Inflammatory macrophage treated with lipopolysaccharide for 4 hours (primary cell): ENCODE measurements around the gene UROC1.

Experiments
- DNase-seq: peaks from one replicate; pipeline ENCODE4 v3.0.0-alpha.2; 2020

Gene UROC1

GRCh38 chr3:126459111-126459762 lies 58.3 kb downstream of the UROC1 start:
- no peak for DNase-seq

GRCh38 chr3:126456766-126457388 lies 60.7 kb downstream of the UROC1 start:
- DNase-seq, result no peak

GRCh38 chr3:126456211-126456610 lies 61.4 kb downstream of the UROC1 start:
- no peak for DNase-seq

GRCh38 chr3:126454437-126455198 lies 63.0 kb downstream of the UROC1 start:
- no peak for DNase-seq

- no peak for DNase-seq
Measured at GRCh38 chr3:126454025-126454424, 63.5 kb downstream of the UROC1 start.

GRCh38 chr3:126452213-126452612 lies 65.4 kb downstream of the UROC1 start:
- DNase-seq, result no peak

- no peak for DNase-seq
Measured at GRCh38 chr3:126451511-126451910, 66.1 kb downstream of the UROC1 start.

GRCh38 chr3:126450744-126451143 lies 66.8 kb downstream of the UROC1 start:
- no peak for DNase-seq

- DNase-seq, result no peak
Measured at GRCh38 chr3:126450219-126450618, 67.4 kb downstream of the UROC1 start.

- DNase-seq, result no peak
Measured at GRCh38 chr3:126449621-126450051, 67.9 kb downstream of the UROC1 start.

GRCh38 chr3:126448893-126449180 lies 68.7 kb downstream of the UROC1 start:
- no peak for DNase-seq

- DNase-seq, result no peak
Measured at GRCh38 chr3:126448136-126448892, 69.3 kb downstream of the UROC1 start.

- DNase-seq, result no peak
Measured at GRCh38 chr3:126447456-126448106, 70.0 kb downstream of the UROC1 start.

- DNase-seq, result no peak
Measured at GRCh38 chr3:126446791-126447190, 70.8 kb downstream of the UROC1 start.

GRCh38 chr3:126446301-126446700 lies 71.3 kb downstream of the UROC1 start:
- DNase-seq, result no peak

GRCh38 chr3:126445506-126445905 lies 72.1 kb downstream of the UROC1 start:
- DNase-seq, result no peak

- no peak for DNase-seq
Measured at GRCh38 chr3:126442856-126443242, 74.7 kb downstream of the UROC1 start.

GRCh38 chr3:126442094-126442855 lies 75.3 kb downstream of the UROC1 start:
- DNase-seq, result no peak

- DNase-seq, result no peak
Measured at GRCh38 chr3:126441256-126441880, 76.2 kb downstream of the UROC1 start.

GRCh38 chr3:126440709-126440995 lies 76.9 kb downstream of the UROC1 start:
- no peak for DNase-seq

- DNase-seq, result no peak
Measured at GRCh38 chr3:126439968-126440708, 77.4 kb downstream of the UROC1 start.
